HG03039 (cell line): ENCODE measurements around the gene UFSP1.
"Not testable (repeated sequence)": the region's sequence is repeated elsewhere in the genome, so short reads cannot be mapped to it uniquely, and the experiment has no call there.

Source experiments
- ATAC-seq: cut with Tn5 transposase; IDR thresholded peaks from one replicate; pipeline ENCODE4 v1.9.1; 2021; ENCODE audit warnings: mild to moderate bottlenecking, moderate library complexity; ENCODE audit not compliant: unreplicated experiment

Gene UFSP1

GRCh38 chr7:100860702-100861615 is 28.6 kb downstream of the UFSP1 start:
- ATAC-seq: no peak

- ATAC-seq: no peak
Observed at GRCh38 chr7:100859856-100860255, 29.7 kb downstream of the UFSP1 start.

- no peak for ATAC-seq
Observed at GRCh38 chr7:100856871-100857282, 32.6 kb downstream of the UFSP1 start.

GRCh38 chr7:100855515-100855914 is 34.0 kb downstream of the UFSP1 start:
- no peak for ATAC-seq

GRCh38 chr7:100854899-100855298 is 34.6 kb downstream of the UFSP1 start:
- not testable (repeated sequence) for ATAC-seq

- no peak for ATAC-seq
Observed at GRCh38 chr7:100854146-100854895, 35.2 kb downstream of the UFSP1 start.

- peak; percentile 75 for ATAC-seq
Observed at GRCh38 chr7:100852048-100852872, 37.3 kb downstream of the UFSP1 start, which contains the start of gene SLC12A9. TSS of gene SLC12A9 (plus strand) at chr7:100852713. CDS start at chr7:100854198, 1,485 bp downstream.

- no peak for ATAC-seq
Observed at GRCh38 chr7:100847360-100847759, 42.2 kb downstream of the UFSP1 start.

- ATAC-seq: no peak
Observed at GRCh38 chr7:100840470-100841100, 48.9 kb downstream of the UFSP1 start.

GRCh38 chr7:100839361-100839760 is 50.2 kb downstream of the UFSP1 start:
- no peak for ATAC-seq
